Left ventricle myocardium inferior (tissue), 1 donor: ENCODE data around the gene UNC5B. TPM values are rescaled to one million over a fixed set of nuclear protein-coding genes. Genes with fewer than 3 reads are reported as not detected.

ENCODE experiments used
- DNase-seq: peaks from one replicate; pipeline ENCODE4 v3.0.0-alpha.2; 2020
- H3K27ac ChIP-seq: fragments of 200-600 bp; replicated peaks from 2 replicates; pipeline ENCODE4 v1.8.0; 2021
- H3K27me3 ChIP-seq: fragments of 200-600 bp; 2 replicates; pipeline ENCODE4 v1.8.0; 2021; ENCODE audit warnings: low read depth
- H3K36me3 ChIP-seq: fragments of 200-600 bp; 2 replicates; pipeline ENCODE4 v1.8.0; 2021
- H3K4me1 ChIP-seq: fragments of 200-600 bp; 2 replicates; pipeline ENCODE4 v1.8.0; 2021
- H3K4me3 ChIP-seq: fragments of 200-600 bp; 2 replicates; pipeline ENCODE4 v1.8.0; 2021; ENCODE audit warnings: mild to moderate bottlenecking, moderate library complexity
- H3K9me3 ChIP-seq: fragments of 200-600 bp; replicated peaks from 2 replicates; pipeline ENCODE4 v1.8.0; 2021
- intact Hi-C: fragments of 100-400 bp; cut with micrococcal nuclease; formaldehyde crosslinking; loops from one replicate; pipeline ENCODE4 v1.11.0; 2022
- total RNA-seq: library from RNA; stranded (reverse); fragmentation: NEBNext Ultra II Directional; extraction: Animal tissue kit (Norgen Biotek cat#: 25700); gene quantifications from one replicate; pipeline ENCODE4 v1.2.1, GENCODE V29; 2021
- TF ChIP-seq, protein P1 (sequence below): fragments of 200-600 bp; IDR thresholded peaks from 2 replicates; pipeline ENCODE4 v1.8.0; 2021; ENCODE audit warnings: antibody characterized with exemption, mild to moderate bottlenecking, borderline replicate concordance
- donor health status: DM: no; HTN: yes; CAD: no; lungs with severe emphysema.

UNC5B gene
- total RNA-seq, 1 donor from 2014 or later = 15.6 TPM

DNA sequence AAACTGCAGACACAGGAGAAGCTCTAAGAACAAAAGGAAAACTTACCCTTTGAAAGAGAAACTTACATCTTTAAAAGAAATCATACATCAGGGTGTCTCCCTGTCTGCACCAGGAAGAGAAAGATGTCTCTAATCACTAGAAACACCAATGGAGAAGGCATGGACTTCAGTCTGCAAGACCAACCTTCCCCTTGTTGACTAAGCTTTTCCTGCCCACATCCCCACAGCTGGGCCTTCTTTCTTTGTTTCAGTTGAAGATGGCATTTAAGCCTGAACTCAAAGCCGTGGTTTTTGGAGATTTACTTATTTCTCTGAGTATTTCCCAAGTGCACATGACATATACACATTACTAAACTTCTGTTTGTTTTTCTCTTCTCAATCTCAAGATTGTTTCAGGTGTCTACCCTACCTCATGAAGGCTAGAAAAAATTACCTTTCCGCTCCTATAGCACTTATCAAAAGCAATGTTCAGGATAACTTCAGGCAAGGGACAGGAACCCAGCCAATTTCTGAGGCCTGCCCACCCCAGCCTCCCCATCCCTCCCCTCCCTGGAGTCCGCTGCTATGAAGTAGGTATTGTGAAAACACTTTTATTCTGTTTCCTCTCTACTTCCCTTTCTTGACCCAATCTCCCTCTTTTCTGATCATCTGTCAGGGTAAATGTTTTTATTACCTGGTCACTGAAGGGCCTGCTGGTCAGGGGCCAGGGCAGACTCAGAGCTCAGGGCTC, 103.9 kb downstream of the UNC5B start:
- DNase-seq = no peak
- no peak overlapping the region for H3K27ac ChIP-seq
- TF ChIP-seq, protein P1, sequence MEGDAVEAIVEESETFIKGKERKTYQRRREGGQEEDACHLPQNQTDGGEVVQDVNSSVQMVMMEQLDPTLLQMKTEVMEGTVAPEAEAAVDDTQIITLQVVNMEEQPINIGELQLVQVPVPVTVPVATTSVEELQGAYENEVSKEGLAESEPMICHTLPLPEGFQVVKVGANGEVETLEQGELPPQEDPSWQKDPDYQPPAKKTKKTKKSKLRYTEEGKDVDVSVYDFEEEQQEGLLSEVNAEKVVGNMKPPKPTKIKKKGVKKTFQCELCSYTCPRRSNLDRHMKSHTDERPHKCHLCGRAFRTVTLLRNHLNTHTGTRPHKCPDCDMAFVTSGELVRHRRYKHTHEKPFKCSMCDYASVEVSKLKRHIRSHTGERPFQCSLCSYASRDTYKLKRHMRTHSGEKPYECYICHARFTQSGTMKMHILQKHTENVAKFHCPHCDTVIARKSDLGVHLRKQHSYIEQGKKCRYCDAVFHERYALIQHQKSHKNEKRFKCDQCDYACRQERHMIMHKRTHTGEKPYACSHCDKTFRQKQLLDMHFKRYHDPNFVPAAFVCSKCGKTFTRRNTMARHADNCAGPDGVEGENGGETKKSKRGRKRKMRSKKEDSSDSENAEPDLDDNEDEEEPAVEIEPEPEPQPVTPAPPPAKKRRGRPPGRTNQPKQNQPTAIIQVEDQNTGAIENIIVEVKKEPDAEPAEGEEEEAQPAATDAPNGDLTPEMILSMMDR = no peak
- no peaks in the 10 kb centered on the region for H3K9me3 ChIP-seq
- no peaks in the 10 kb centered on the region for H3K27me3 ChIP-seq
- H3K4me1 ChIP-seq = peaks cover 41% of the 10 kb centered on the region
- intact Hi-C loops = loop anchor here (10.0 kb wide), 1 partner anchor 259 kb away; no protein-coding TSS in a partner anchor
- no peaks in the 10 kb centered on the region for H3K36me3 ChIP-seq
- no peak overlapping the region for H3K4me3 ChIP-seq

DNA sequence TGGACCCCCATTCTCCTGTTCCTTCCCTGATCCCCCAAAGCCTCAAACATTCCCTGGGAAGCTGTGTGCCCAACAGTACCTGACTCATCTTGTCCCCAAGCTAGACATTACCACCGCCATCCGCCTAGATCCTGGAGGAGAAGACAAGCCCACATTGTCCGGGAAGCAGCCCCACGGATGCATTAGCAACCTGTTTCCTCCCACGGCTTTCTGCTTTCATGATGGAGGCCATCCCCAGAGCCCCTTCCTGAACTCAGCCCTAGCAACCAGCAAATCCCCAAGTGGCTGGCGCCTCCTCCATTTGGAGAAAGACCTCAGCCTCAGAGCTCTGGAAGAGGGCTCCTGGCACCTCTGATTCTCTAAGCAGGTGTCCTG, 104.4 kb downstream of the UNC5B start:
- intact Hi-C loops = loop anchor here (10.0 kb wide), 1 partner anchor 258 kb away; no protein-coding TSS in a partner anchor
- TF ChIP-seq, protein P1 = no peak
- H3K27me3 ChIP-seq = no peaks in the 10 kb centered on the region
- no peaks in the 10 kb centered on the region for H3K36me3 ChIP-seq
- no peaks in the 10 kb centered on the region for H3K9me3 ChIP-seq
- peaks cover 41% of the 10 kb centered on the region for H3K4me1 ChIP-seq
- no peak overlapping the region for H3K27ac ChIP-seq
- H3K4me3 ChIP-seq = no peak overlapping the region
- no peak for DNase-seq

DNA sequence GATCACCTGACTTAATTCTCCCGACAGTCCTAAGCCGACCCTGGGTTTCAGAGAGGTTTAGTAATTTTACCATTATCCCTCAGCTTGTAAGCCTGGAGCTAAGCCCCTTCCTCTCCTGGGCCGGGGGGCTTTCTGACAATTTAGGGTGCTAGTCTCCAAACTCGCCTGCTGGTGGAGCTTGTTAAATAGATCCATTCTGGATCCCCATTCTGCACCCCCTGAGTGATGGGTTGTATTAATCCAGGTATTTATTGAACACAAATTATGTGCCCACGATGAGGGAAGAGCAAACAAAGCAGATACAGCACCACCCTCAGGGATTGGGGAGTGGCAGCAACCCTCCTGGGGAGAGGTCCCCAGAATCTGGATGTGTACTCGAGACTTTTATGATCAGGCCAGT, 105.4 kb downstream of the UNC5B start:
- intact Hi-C loops = loop anchor here (10.0 kb wide), 1 partner anchor 257 kb away; no protein-coding TSS in a partner anchor
- no peak for DNase-seq
- Histone ChIP-seq H3K4me3 (no peak overlapping the region), H3K27me3 (no peaks in the 10 kb centered on the region), H3K36me3 (no peaks in the 10 kb centered on the region), H3K4me1 (peaks cover 41% of the 10 kb centered on the region), H3K9me3 (no peaks in the 10 kb centered on the region), H3K27ac (no peak overlapping the region)
- TF ChIP-seq, protein P1 = no peak

DNA sequence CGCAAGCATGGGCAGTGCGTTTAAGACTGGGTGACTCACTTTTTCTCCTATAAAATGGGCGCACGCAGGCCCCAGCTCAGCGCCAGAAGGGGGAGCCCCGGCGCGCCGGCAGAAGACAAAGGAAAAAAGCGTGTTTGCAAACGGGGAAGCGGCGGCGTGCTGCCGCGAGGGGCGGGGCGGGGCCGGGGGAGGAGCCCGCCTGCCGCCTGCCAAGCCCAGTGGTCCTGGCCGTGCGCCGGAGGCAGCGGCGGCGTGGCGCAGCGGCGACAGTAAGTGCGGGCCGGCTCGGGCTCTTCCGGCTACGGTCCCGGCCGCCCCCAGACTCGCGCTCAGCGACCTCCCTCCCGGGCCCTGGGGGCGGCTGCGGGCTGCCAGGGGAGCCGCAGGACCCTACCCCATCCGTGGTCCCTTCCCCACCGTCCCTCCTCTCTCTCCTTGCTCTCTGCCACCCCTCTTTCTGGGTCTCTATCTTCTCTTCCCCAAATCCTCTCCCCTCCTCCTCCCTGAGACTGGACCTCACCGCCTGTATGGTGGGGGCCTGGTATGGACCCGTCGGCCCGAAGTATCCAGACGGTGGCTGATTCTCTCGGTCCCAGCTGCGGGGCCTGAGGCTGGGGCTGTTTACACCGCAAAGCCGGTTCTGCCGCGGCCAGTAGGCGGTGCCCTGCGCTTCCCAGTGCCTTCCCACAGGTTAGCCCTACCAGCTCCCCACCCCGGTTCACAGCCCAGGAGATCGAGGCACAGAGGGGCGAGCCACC, 106.9 kb downstream of the UNC5B start, which contains the start of gene SLC29A3:
Gene SLC29A3, plus strand, starts transcription at position 218 of the 758 bp plus-strand sequence. Its CDS starts 51 bp downstream, at position 269.
- peak within 1 kb of the TSS; percentile 86 for H3K4me3 ChIP-seq
- TF ChIP-seq, protein P1 = peak; percentile 69
- peak; percentile 83 for DNase-seq
- no peaks in the 10 kb centered on the region for H3K27me3 ChIP-seq
- peaks cover 7% of the 10 kb centered on the region for H3K36me3 ChIP-seq
- intact Hi-C loops = loop anchor here (10.0 kb wide), 1 partner anchor 256 kb away; no protein-coding TSS in a partner anchor
- H3K27ac ChIP-seq = peak within 1 kb of the TSS; percentile 80
- H3K9me3 ChIP-seq = no peaks in the 10 kb centered on the region
- peaks cover 28% of the 10 kb centered on the region for H3K4me1 ChIP-seq

DNA sequence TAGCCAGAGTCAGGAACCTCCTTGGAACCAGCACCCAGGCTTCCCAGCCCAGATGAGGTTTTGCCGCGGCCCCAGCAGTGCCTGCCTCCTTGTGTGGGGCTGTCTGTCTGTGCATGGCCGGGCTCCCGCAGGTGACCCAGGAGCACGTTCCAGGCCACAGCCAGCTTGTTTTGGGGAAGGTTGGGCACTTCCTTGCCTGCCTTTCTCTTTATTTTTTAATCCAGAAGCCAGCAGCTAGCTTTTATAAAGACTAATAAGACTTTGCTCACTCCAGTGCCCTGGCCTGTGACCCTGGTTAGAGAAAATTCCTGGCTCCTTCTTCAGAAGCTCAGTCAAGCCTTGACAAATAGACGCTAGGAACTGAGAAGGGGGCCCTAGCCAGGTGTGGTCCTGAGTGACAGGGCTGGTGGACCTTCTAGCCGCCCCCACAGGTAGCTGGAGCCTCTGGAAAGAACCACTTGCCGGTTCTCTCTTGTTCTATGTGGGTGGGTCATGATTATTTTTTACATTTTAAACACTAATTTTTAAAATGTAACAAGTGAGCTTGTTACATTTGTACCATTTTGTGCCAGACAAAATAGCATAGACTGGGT, 107.5 kb downstream of the UNC5B start:
- peak overlapping the region; percentile 86 for H3K4me3 ChIP-seq
- peak overlapping the region; percentile 80 for H3K27ac ChIP-seq
- intact Hi-C loops = loop anchor here (10.0 kb wide), 2 partner anchors 255 to 385 kb away; no protein-coding TSS in a partner anchor
- no peaks in the 10 kb centered on the region for H3K9me3 ChIP-seq
- H3K27me3 ChIP-seq = no peaks in the 10 kb centered on the region
- peaks cover 7% of the 10 kb centered on the region for H3K36me3 ChIP-seq
- peaks cover 23% of the 10 kb centered on the region for H3K4me1 ChIP-seq
- TF ChIP-seq, protein P1 = no peak
- no peak for DNase-seq
